ENCODE results near the gene SUSD4.

DNA sequence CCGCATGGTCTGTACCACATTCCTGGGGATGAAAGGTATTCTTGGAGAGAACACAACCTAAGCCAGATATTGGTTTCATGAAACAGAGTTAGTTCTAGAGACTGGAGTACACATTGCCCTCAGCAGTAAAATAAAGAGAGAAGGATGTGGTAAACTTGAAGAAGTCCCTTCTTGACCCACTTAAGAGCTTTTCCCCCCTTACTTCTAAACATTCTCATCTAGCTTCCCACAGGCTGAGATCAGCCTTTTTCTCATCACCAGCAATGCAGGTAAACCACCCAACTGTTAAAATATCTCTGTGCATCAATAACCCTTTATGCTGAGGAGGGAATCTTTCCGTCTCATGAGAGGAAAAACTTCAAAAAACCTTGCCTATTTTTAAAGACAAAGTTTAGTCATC, 62.6 kb downstream of the SUSD4 start:
- TF ChIP-seq, protein P1, sequence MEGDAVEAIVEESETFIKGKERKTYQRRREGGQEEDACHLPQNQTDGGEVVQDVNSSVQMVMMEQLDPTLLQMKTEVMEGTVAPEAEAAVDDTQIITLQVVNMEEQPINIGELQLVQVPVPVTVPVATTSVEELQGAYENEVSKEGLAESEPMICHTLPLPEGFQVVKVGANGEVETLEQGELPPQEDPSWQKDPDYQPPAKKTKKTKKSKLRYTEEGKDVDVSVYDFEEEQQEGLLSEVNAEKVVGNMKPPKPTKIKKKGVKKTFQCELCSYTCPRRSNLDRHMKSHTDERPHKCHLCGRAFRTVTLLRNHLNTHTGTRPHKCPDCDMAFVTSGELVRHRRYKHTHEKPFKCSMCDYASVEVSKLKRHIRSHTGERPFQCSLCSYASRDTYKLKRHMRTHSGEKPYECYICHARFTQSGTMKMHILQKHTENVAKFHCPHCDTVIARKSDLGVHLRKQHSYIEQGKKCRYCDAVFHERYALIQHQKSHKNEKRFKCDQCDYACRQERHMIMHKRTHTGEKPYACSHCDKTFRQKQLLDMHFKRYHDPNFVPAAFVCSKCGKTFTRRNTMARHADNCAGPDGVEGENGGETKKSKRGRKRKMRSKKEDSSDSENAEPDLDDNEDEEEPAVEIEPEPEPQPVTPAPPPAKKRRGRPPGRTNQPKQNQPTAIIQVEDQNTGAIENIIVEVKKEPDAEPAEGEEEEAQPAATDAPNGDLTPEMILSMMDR (IDR thresholded peaks at IDR 0.05) = no peak
- TF ChIP-seq POLR2A (IDR thresholded peaks at IDR 0.05) = no peak
